ENCODE results near the gene ATP8A2. TPM values are rescaled to one million over a fixed set of nuclear protein-coding genes. Genes with fewer than 3 reads are reported as not detected.

The ATP8A2 gene
- total and polyA plus RNA-seq, 2 of the 4 experiments (the other 2 are of a cell fraction): 0.02 to 0.18 TPM

- in situ Hi-C loops (cut with MboI; ENCODE audit: low sequenced_read_pairs) (no loop called here), intact Hi-C loops (cut with micrococcal nuclease) (no loop called here), dilution Hi-C loops (cut with HindIII; ENCODE audit: low sequenced_read_pairs, unreplicated experiment) (no loop called here)
- Histone ChIP-seq H3K79me1 (ENCODE audit: low read depth in 1 of 2, low read length in 2 of 2) (no peaks in the 10 kb centered on the region), H3K4me3 (ENCODE audit: insufficient read depth, low read depth, low read length) (no peak overlapping the region), H3K27me3 (ENCODE audit: control insufficient read depth, insufficient read depth, low read length) (no peaks in the 10 kb centered on the region), H3K9me1 (ENCODE audit: insufficient read depth, low read length) (no peaks in the 10 kb centered on the region), H3K18ac (ENCODE audit: low read depth, low read length) (no peak overlapping the region), H3K9me3 (ENCODE audit: control insufficient read depth, insufficient read depth, low read length) (no peaks in the 10 kb centered on the region), H2AK9ac (replicated peaks; ENCODE audit: low read depth, low read length, poor library complexity) (no peak overlapping the region), H2BK15ac (ENCODE audit: low read depth, low read length) (no peak overlapping the region), H2BK20ac (ENCODE audit: low read depth, low read length) (no peak overlapping the region), H2BK120ac (ENCODE audit: low read depth, low read length) (no peak overlapping the region), H3K4me2 (ENCODE audit: low read depth, low read length) (no peak overlapping the region), H4K20me1 (ENCODE audit: insufficient read depth, low read length) (no peaks in the 10 kb centered on the region), H3K27ac (ENCODE audit: insufficient read depth, low read length) (no peak overlapping the region), H3K23ac (ENCODE audit: low read depth, low read length) (no peak overlapping the region), H3K9ac (ENCODE audit: low read depth, low read length) (no peak overlapping the region), H3K56ac (ENCODE audit: extremely low read depth, insufficient read depth, low read length) (no peak overlapping the region), H4K8ac (ENCODE audit: low read depth in 2 of 2, low read length in 2 of 2) (no peak overlapping the region), H2AK5ac (ENCODE audit: low read depth, low read length) (no peak overlapping the region), H3K4me1 (ENCODE audit: control insufficient read depth, insufficient read depth, low read length) (no peaks in the 10 kb centered on the region), H4K5ac (ENCODE audit: low read depth, low read length) (no peak overlapping the region), H2AFZ (replicated peaks; ENCODE audit: low read length, poor library complexity) (no peak overlapping the region), H2BK5ac (ENCODE audit: low read depth, low read length, poor library complexity, severe bottlenecking) (no peak overlapping the region), H3K36me3 (ENCODE audit: control insufficient read depth, insufficient read depth, low read length) (no peaks in the 10 kb centered on the region), H3K4ac (ENCODE audit: low read depth, low read length) (no peak overlapping the region), H4K91ac (ENCODE audit: insufficient read depth, low read depth, low read length) (no peak overlapping the region), H3K14ac (replicated peaks; ENCODE audit: low read depth, low read length) (no peak overlapping the region)
- TF ChIP-seq, protein P1, sequence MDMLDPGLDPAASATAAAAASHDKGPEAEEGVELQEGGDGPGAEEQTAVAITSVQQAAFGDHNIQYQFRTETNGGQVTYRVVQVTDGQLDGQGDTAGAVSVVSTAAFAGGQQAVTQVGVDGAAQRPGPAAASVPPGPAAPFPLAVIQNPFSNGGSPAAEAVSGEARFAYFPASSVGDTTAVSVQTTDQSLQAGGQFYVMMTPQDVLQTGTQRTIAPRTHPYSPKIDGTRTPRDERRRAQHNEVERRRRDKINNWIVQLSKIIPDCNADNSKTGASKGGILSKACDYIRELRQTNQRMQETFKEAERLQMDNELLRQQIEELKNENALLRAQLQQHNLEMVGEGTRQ (IDR thresholded peaks at IDR 0.05; ENCODE audit: low read depth, low read length): no peak
- TF ChIP-seq MAFK (IDR thresholded peaks at IDR 0.05; ENCODE audit: low read depth, low read length) (no peak), RFX5 (IDR thresholded peaks at IDR 0.05; ENCODE audit: low read depth, low read length) (no peak)
- ATAC-seq (ENCODE audit: low read depth) (no peak), DNase-seq (no peak)
- POLR2A ChIA-PET (ENCODE audit: unreplicated experiment): no interaction called here
- 28% methylated on average over 3 of the region's 5 CpGs; no CpG with 5 or more reads in 1 of the 2 experiments for WGBS, 2 experiments (ENCODE audit: extremely low coverage in 2 of 2, insufficient read length in 1 of 2)
- CTCF ChIA-PET: no interaction called here
- BruUV-seq (replicated peaks): no TSS peak
Observed at GRCh38 chr13:25783601-25784024, 411.8 kb downstream of the ATP8A2 start.
